Activated T-cell treated with anti-CD3 and anti-CD28 coated beads for 48 hours (primary cell): ENCODE data around the gene LPAR2.
A peak's percentile ranks its signal among the peaks of the same experiment; 100 is the strongest.
"Not testable (repeated sequence)": the region's sequence is repeated elsewhere in the genome, so short reads cannot be mapped to it uniquely, and the experiment has no call there.

ENCODE experiments used
- DNase-seq: peaks from one replicate; pipeline ENCODE4 v3.0.0-alpha.2; 2020; ENCODE audit warnings: low read depth

Gene LPAR2

GRCh38 chr19:19631346-19631745, 3.3 kb upstream of the LPAR2 start:
- no peak for DNase-seq

GRCh38 chr19:19630426-19630825, 2.4 kb upstream of the LPAR2 start:
- DNase-seq = no peak

GRCh38 chr19:19630062-19630414, 2.0 kb upstream of the LPAR2 start:
- no peak for DNase-seq

- peak; percentile 52 for DNase-seq
These were observed 598 bp upstream of the LPAR2 start for GRCh38 chr19:19628501-19629134.

GRCh38 chr19:19626516-19627472, 1.2 kb downstream of the LPAR2 start:
- no peak for DNase-seq

GRCh38 chr19:19624032-19624570, 3.9 kb downstream of the LPAR2 start:
- no peak for DNase-seq

GRCh38 chr19:19623383-19623782, 4.6 kb downstream of the LPAR2 start:
- DNase-seq = no peak

GRCh38 chr19:19619849-19620210, 8.2 kb downstream of the LPAR2 start:
- DNase-seq = no peak

- DNase-seq = no peak
These were observed 8.7 kb downstream of the LPAR2 start for GRCh38 chr19:19619181-19619848.

GRCh38 chr19:19618219-19619051, 9.6 kb downstream of the LPAR2 start, which contains the start of gene PBX4:
Gene PBX4, minus strand, starts transcription at chr19:19618687. Its CDS starts 58 bp downstream, at chr19:19618629.
- DNase-seq = peak; percentile 99

GRCh38 chr19:19615086-19615485, 12.9 kb downstream of the LPAR2 start:
- DNase-seq = no peak

- no peak for DNase-seq
These were observed 14.5 kb downstream of the LPAR2 start for GRCh38 chr19:19613506-19613905.

- no peak for DNase-seq
These were observed 17.4 kb downstream of the LPAR2 start for GRCh38 chr19:19610376-19611202.

GRCh38 chr19:19606686-19607085, 21.3 kb downstream of the LPAR2 start:
- DNase-seq = not testable (repeated sequence)

GRCh38 chr19:19606021-19606420, 22.0 kb downstream of the LPAR2 start:
- no peak for DNase-seq

GRCh38 chr19:19602713-19603324, 25.2 kb downstream of the LPAR2 start:
- DNase-seq = no peak

GRCh38 chr19:19602136-19602712, 25.8 kb downstream of the LPAR2 start:
- DNase-seq = no peak

GRCh38 chr19:19600793-19601330, 27.2 kb downstream of the LPAR2 start:
- DNase-seq = no peak

- DNase-seq = peak; percentile 35
These were observed 29.1 kb downstream of the LPAR2 start for GRCh38 chr19:19598728-19599451.
